GM23338 (cell line): ENCODE data around the gene SLC30A5. TPM values are rescaled to one million over a fixed set of nuclear protein-coding genes. Genes with fewer than 3 reads are reported as not detected.

Experiments used
- ATAC-seq: fragments of 200-7000 bp; cut with Tn5 transposase; 3 replicates; pipeline ENCODE4 v1.9.1; 2020
- DNase-seq: peaks from one replicate; pipeline ENCODE4 v3.0.0-alpha.2; 2015; ENCODE audit warnings: low spot score
- H2AFZ ChIP-seq: fragments of 200-600 bp; sonication (generic); 2 replicates; pipeline ENCODE4 v1.8.0; 2016; ENCODE audit warnings: antibody characterized with exemption, mild to moderate bottlenecking, moderate library complexity
- H3F3A ChIP-seq: fragments of 200-600 bp; sonication (generic); replicated peaks from 2 replicates; pipeline ENCODE4 v1.8.0; 2017; ENCODE audit warnings: antibody characterized with exemption, mixed run types, low read depth
- H3K27ac ChIP-seq: fragments of 200-600 bp; sonication (generic); 2 replicates; pipeline ENCODE4 v1.6.1; 2016; ENCODE audit warnings: low read depth
- H3K27me3 ChIP-seq: fragments of 200-600 bp; sonication (generic); 2 replicates; pipeline ENCODE4 v1.8.0; 2016; ENCODE audit warnings: mild to moderate bottlenecking, mixed run types, moderate library complexity; ENCODE audit not compliant: insufficient read depth
- H3K36me3 ChIP-seq: fragments of 200-600 bp; sonication (generic); 2 replicates; pipeline ENCODE4 v1.8.0; 2016; ENCODE audit warnings: mild to moderate bottlenecking; ENCODE audit not compliant: insufficient read depth
- H3K4me1 ChIP-seq: fragments of 200-600 bp; sonication (generic); 2 replicates; pipeline ENCODE4 v1.8.0; 2016; ENCODE audit warnings: mild to moderate bottlenecking, moderate library complexity; ENCODE audit not compliant: insufficient read depth
- H3K4me2 ChIP-seq: fragments of 200-600 bp; sonication (generic); 2 replicates; pipeline ENCODE4 v1.7.1; 2017; ENCODE audit warnings: mixed run types
- H3K4me3 ChIP-seq: fragments of 200-600 bp; sonication (generic); 2 replicates; pipeline ENCODE4 v1.6.1; 2016; ENCODE audit warnings: mixed run types
- H3K79me2 ChIP-seq: fragments of 200-600 bp; sonication (generic); replicated peaks from 2 replicates; pipeline ENCODE4 v1.8.0; 2017; ENCODE audit warnings: mild to moderate bottlenecking; ENCODE audit not compliant: insufficient read depth
- H3K9me2 ChIP-seq: fragments of 200-600 bp; sonication (generic); 2 replicates; pipeline ENCODE4 v1.8.0; 2017; ENCODE audit not compliant: insufficient read depth
- H4K20me1 ChIP-seq: fragments of 200-600 bp; sonication (generic); replicated peaks from 2 replicates; pipeline ENCODE4 v1.8.0; 2017; ENCODE audit warnings: mild to moderate bottlenecking; ENCODE audit not compliant: insufficient read depth
- H3K27ac Mint-ChIP-seq: 2 replicates; pipeline ENCODE4 v1.8.0; 2020; ENCODE audit warnings: inconsistent platforms, mild to moderate bottlenecking, moderate library complexity, mixed read lengths
- H3K27me3 Mint-ChIP-seq: 3 replicates; pipeline ENCODE4 v1.8.0; 2022; ENCODE audit warnings: low read depth, mild to moderate bottlenecking, moderate library complexity, mixed read lengths, inconsistent platforms; ENCODE audit not compliant: insufficient read depth, poor library complexity
- H3K36me3 Mint-ChIP-seq: 3 replicates; pipeline ENCODE4 v1.8.0; 2021; ENCODE audit warnings: low read depth, mild to moderate bottlenecking, inconsistent platforms, moderate library complexity, mixed read lengths
- H3K4me1 Mint-ChIP-seq: 3 replicates; pipeline ENCODE4 v1.8.0; 2020; ENCODE audit warnings: mild to moderate bottlenecking, inconsistent platforms, mixed read lengths
- H3K4me3 Mint-ChIP-seq: 3 replicates; pipeline ENCODE4 v1.8.0; 2021; ENCODE audit warnings: moderate library complexity, mild to moderate bottlenecking, inconsistent platforms, mixed read lengths
- H3K9me3 Mint-ChIP-seq: 3 replicates; pipeline ENCODE4 v1.8.0; 2020; ENCODE audit warnings: moderate library complexity, mild to moderate bottlenecking, inconsistent platforms, mixed read lengths
- polyA plus RNA-seq: library from polyadenylated mRNA; unstranded; fragments of >200 nt; fragmentation: Nextera tagmentation; extraction: Ambion mirVana; gene quantifications from 2 replicates; pipeline ENCODE4 v1.2.1, GENCODE V29; 2016
- total RNA-seq: library from RNA; depleted of rRNA; stranded (reverse); fragments of >200 nt; shearing (Covaris generic); gene quantifications from 2 replicates; pipeline ENCODE4 v1.2.3, GENCODE V29; 2014
- TF ChIP-seq, protein P1 (sequence below): IDR thresholded peaks from one replicate; pipeline ENCODE4 v1.6.1; 2018; ENCODE audit warnings: antibody characterized with exemption; ENCODE audit not compliant: unreplicated experiment
- TF ChIP-seq, protein P2 (sequence below): fragments of 250-450 bp; sonication (Bioruptor Pico); IDR thresholded peaks from 2 replicates; pipeline ENCODE4 v1.5.0; 2020; ENCODE audit warnings: mild to moderate bottlenecking, moderate library complexity

The SLC30A5 gene
- total and polyA plus RNA-seq, 2 experiments from 2014 or later = 38.2 to 43.2 TPM

DNA sequence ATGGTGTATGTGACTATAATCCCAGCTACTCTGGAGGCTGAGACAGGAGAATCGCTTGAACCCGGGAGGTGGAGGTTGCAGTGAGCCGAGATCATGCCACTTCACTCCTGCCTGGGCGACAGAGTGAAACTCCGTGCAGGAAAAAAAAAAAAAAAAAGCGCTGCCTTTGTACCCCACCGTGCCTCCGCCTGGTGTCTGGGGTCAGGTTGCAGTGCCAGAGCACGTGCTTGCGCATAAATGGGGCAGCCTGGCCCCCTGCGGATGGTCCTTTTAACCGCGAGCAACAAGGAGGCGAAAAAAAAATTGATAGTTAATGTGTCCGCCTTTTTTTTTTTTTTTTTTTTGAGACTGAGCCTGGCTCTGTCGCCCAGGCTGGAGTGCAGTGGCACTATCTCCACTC lies 66.8 kb downstream of the SLC30A5 start:
- H3K27ac Mint-ChIP-seq = no peak overlapping the region
- Histone ChIP-seq H2AFZ (0 out of 2 replicates have a peak overlapping the region, but pooled peaks have one; percentile 23), H3K27me3 (no peaks in the 10 kb centered on the region), H3K79me2 (no peaks in the 10 kb centered on the region), H3K4me2 (no peak overlapping the region), H4K20me1 (no peaks in the 10 kb centered on the region), H3K4me3 (no peak overlapping the region), H3K36me3 (no peaks in the 10 kb centered on the region), H3F3A (0 out of 2 replicates have a peak, but pooled peaks cover 4% of the 10 kb centered on the region), H3K9me2 (no peaks in the 10 kb centered on the region), H3K4me1 (peaks cover under 1% of the 10 kb centered on the region; the same call in 1 of the 2 replicates), H3K27ac (no peak overlapping the region)
- H3K9me3 Mint-ChIP-seq = no peaks in the 10 kb centered on the region
- H3K36me3 Mint-ChIP-seq = no peaks in the 10 kb centered on the region; the same call in 2 of the 3 replicates
- peak; percentile 14 for DNase-seq
- H3K4me1 Mint-ChIP-seq = peaks cover under 1% of the 10 kb centered on the region; the same call in 2 of the 3 replicates
- H3K4me3 Mint-ChIP-seq = no peak overlapping the region
- ATAC-seq = 0 out of 3 replicates have a peak, but pooled peaks have one; percentile 30
- TF ChIP-seq, protein P1, sequence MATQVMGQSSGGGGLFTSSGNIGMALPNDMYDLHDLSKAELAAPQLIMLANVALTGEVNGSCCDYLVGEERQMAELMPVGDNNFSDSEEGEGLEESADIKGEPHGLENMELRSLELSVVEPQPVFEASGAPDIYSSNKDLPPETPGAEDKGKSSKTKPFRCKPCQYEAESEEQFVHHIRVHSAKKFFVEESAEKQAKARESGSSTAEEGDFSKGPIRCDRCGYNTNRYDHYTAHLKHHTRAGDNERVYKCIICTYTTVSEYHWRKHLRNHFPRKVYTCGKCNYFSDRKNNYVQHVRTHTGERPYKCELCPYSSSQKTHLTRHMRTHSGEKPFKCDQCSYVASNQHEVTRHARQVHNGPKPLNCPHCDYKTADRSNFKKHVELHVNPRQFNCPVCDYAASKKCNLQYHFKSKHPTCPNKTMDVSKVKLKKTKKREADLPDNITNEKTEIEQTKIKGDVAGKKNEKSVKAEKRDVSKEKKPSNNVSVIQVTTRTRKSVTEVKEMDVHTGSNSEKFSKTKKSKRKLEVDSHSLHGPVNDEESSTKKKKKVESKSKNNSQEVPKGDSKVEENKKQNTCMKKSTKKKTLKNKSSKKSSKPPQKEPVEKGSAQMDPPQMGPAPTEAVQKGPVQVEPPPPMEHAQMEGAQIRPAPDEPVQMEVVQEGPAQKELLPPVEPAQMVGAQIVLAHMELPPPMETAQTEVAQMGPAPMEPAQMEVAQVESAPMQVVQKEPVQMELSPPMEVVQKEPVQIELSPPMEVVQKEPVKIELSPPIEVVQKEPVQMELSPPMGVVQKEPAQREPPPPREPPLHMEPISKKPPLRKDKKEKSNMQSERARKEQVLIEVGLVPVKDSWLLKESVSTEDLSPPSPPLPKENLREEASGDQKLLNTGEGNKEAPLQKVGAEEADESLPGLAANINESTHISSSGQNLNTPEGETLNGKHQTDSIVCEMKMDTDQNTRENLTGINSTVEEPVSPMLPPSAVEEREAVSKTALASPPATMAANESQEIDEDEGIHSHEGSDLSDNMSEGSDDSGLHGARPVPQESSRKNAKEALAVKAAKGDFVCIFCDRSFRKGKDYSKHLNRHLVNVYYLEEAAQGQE = no peak
- TF ChIP-seq, protein P2, sequence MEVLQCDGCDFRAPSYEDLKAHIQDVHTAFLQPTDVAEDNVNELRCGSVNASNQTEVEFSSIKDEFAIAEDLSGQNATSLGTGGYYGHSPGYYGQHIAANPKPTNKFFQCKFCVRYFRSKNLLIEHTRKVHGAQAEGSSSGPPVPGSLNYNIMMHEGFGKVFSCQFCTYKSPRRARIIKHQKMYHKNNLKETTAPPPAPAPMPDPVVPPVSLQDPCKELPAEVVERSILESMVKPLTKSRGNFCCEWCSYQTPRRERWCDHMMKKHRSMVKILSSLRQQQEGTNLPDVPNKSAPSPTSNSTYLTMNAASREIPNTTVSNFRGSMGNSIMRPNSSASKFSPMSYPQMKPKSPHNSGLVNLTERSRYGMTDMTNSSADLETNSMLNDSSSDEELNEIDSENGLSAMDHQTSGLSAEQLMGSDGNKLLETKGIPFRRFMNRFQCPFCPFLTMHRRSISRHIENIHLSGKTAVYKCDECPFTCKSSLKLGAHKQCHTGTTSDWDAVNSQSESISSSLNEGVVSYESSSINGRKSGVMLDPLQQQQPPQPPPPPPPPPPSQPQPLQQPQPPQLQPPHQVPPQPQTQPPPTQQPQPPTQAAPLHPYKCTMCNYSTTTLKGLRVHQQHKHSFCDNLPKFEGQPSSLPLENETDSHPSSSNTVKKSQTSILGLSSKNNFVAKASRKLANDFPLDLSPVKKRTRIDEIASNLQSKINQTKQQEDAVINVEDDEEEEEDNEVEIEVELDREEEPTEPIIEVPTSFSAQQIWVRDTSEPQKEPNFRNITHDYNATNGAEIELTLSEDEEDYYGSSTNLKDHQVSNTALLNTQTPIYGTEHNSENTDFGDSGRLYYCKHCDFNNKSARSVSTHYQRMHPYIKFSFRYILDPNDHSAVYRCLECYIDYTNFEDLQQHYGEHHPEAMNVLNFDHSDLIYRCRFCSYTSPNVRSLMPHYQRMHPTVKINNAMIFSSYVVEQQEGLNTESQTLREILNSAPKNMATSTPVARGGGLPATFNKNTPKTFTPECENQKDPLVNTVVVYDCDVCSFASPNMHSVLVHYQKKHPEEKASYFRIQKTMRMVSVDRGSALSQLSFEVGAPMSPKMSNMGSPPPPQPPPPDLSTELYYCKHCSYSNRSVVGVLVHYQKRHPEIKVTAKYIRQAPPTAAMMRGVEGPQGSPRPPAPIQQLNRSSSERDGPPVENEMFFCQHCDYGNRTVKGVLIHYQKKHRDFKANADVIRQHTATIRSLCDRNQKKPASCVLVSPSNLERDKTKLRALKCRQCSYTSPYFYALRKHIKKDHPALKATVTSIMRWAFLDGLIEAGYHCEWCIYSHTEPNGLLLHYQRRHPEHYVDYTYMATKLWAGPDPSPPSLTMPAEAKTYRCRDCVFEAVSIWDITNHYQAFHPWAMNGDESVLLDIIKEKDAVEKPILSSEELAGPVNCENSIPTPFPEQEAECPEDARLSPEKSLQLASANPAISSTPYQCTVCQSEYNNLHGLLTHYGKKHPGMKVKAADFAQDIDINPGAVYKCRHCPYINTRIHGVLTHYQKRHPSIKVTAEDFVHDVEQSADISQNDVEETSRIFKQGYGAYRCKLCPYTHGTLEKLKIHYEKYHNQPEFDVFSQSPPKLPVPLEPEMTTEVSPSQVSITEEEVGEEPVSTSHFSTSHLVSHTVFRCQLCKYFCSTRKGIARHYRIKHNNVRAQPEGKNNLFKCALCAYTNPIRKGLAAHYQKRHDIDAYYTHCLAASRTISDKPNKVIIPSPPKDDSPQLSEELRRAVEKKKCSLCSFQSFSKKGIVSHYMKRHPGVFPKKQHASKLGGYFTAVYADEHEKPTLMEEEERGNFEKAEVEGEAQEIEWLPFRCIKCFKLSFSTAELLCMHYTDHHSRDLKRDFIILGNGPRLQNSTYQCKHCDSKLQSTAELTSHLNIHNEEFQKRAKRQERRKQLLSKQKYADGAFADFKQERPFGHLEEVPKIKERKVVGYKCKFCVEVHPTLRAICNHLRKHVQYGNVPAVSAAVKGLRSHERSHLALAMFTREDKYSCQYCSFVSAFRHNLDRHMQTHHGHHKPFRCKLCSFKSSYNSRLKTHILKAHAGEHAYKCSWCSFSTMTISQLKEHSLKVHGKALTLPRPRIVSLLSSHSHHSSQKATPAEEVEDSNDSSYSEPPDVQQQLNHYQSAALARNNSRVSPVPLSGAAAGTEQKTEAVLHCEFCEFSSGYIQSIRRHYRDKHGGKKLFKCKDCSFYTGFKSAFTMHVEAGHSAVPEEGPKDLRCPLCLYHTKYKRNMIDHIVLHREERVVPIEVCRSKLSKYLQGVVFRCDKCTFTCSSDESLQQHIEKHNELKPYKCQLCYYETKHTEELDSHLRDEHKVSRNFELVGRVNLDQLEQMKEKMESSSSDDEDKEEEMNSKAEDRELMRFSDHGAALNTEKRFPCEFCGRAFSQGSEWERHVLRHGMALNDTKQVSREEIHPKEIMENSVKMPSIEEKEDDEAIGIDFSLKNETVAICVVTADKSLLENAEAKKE (CRISPR knock-in tag) = no peak
- H3K27me3 Mint-ChIP-seq = peaks cover 2% of the 10 kb centered on the region
